HEK293 (cell line): ENCODE results near the gene ATP5ME.

ENCODE experiments used
- HOXD13 ChIP-seq: sonication (generic); formaldehyde crosslinking; IDR thresholded peaks from 2 replicates; pipeline ENCODE4 v1.8.0; 2022; ENCODE audit warnings: missing genetic modification reagents, borderline replicate concordance
- KLF16 ChIP-seq: fragments of 450-650 bp; formaldehyde crosslinking; IDR thresholded peaks from 2 replicates; pipeline ENCODE4 v1.5.1; 2017; ENCODE audit warnings: missing biosample characterization, missing genetic modification characterization
- KLF9 ChIP-seq: fragments of 450-650 bp; formaldehyde crosslinking; IDR thresholded peaks from 2 replicates; pipeline ENCODE4 v1.5.1; 2016; ENCODE audit warnings: missing biosample characterization, missing genetic modification characterization, low read depth
- PRDM1 ChIP-seq: fragments of 450-650 bp; formaldehyde crosslinking; IDR thresholded peaks from 2 replicates; pipeline ENCODE4; 2016; ENCODE audit warnings: missing biosample characterization, missing genetic modification characterization
- PRDM10 ChIP-seq: fragments of 450-650 bp; formaldehyde crosslinking; IDR thresholded peaks from 2 replicates; pipeline ENCODE4 v1.5.1; 2016; ENCODE audit warnings: missing biosample characterization, missing genetic modification characterization
- YY1 ChIP-seq: fragments of 450-650 bp; formaldehyde crosslinking; IDR thresholded peaks from 2 replicates; pipeline ENCODE4 v1.5.1; 2018; ENCODE audit warnings: missing biosample characterization, missing genetic modification characterization
- ZBTB17 ChIP-seq: fragments of 450-650 bp; formaldehyde crosslinking; IDR thresholded peaks from 2 replicates; pipeline ENCODE4 v1.5.1; 2016; ENCODE audit warnings: missing biosample characterization, missing genetic modification characterization
- ZBTB26 ChIP-seq: fragments of 450-650 bp; formaldehyde crosslinking; optimal IDR thresholded peaks from 2 replicates; pipeline ENCODE3; 2016; ENCODE audit warnings: missing biosample characterization, mild to moderate bottlenecking, missing genetic modification characterization
- ZBTB44 ChIP-seq: fragments of 450-650 bp; IDR thresholded peaks from 2 replicates; pipeline ENCODE4 v1.5.1; 2018; ENCODE audit warnings: missing biosample characterization, mild to moderate bottlenecking, missing genetic modification characterization
- ZFP3 ChIP-seq: fragments of 450-650 bp; formaldehyde crosslinking; IDR thresholded peaks from 2 replicates; pipeline ENCODE4 v1.5.1; 2016; ENCODE audit warnings: low read depth, missing biosample characterization, missing genetic modification characterization
- ZFP37 ChIP-seq: fragments of 450-650 bp; formaldehyde crosslinking; IDR thresholded peaks from 2 replicates; pipeline ENCODE4 v1.5.1; 2016; ENCODE audit warnings: missing biosample characterization, missing genetic modification characterization
- ZFP69B ChIP-seq: fragments of 450-650 bp; formaldehyde crosslinking; IDR thresholded peaks from 2 replicates; pipeline ENCODE4 v1.5.1; 2016; ENCODE audit warnings: missing biosample characterization, missing genetic modification characterization
- ZNF184 ChIP-seq: fragments of 450-650 bp; IDR thresholded peaks from 2 replicates; pipeline ENCODE4 v1.5.1; 2018; ENCODE audit warnings: missing biosample characterization, mild to moderate bottlenecking, missing genetic modification characterization
- ZNF2 ChIP-seq: fragments of 450-650 bp; formaldehyde crosslinking; IDR thresholded peaks from 2 replicates; pipeline ENCODE4 v1.5.1; 2016; ENCODE audit warnings: missing biosample characterization, missing genetic modification characterization
- ZNF23 ChIP-seq: fragments of 450-650 bp; formaldehyde crosslinking; IDR thresholded peaks from 2 replicates; pipeline ENCODE4 v1.5.1; 2016; ENCODE audit warnings: missing biosample characterization, missing genetic modification characterization, borderline replicate concordance
- ZNF26 ChIP-seq: fragments of 450-650 bp; formaldehyde crosslinking; IDR thresholded peaks from 2 replicates; pipeline ENCODE4 v1.5.1; 2016; ENCODE audit warnings: missing biosample characterization, missing genetic modification characterization
- ZNF302 ChIP-seq: fragments of 450-650 bp; formaldehyde crosslinking; IDR thresholded peaks from 2 replicates; pipeline ENCODE4 v1.5.1; 2016; ENCODE audit warnings: missing biosample characterization, missing genetic modification characterization, low read depth
- ZNF324 ChIP-seq: fragments of 450-650 bp; formaldehyde crosslinking; IDR thresholded peaks from 2 replicates; pipeline ENCODE4 v1.5.1; 2016; ENCODE audit warnings: missing biosample characterization, missing genetic modification characterization
- ZNF341 ChIP-seq: fragments of 450-650 bp; formaldehyde crosslinking; IDR thresholded peaks from 2 replicates; pipeline ENCODE4; 2016; ENCODE audit warnings: low read depth, missing biosample characterization, missing genetic modification characterization
- ZNF391 ChIP-seq: fragments of 450-650 bp; formaldehyde crosslinking; IDR thresholded peaks from 2 replicates; pipeline ENCODE4 v1.5.1; 2016; ENCODE audit warnings: low read depth, missing biosample characterization, missing genetic modification characterization, borderline replicate concordance
- ZNF394 ChIP-seq: fragments of 450-650 bp; formaldehyde crosslinking; IDR thresholded peaks from 2 replicates; pipeline ENCODE4 v1.5.1; 2016; ENCODE audit warnings: missing biosample characterization, missing genetic modification characterization, mild to moderate bottlenecking, moderate library complexity, borderline replicate concordance
- ZNF404 ChIP-seq: fragments of 450-650 bp; formaldehyde crosslinking; IDR thresholded peaks from 2 replicates; pipeline ENCODE4 v1.5.1; 2017; ENCODE audit warnings: missing biosample characterization, missing genetic modification characterization
- ZNF416 ChIP-seq: fragments of 450-650 bp; formaldehyde crosslinking; IDR thresholded peaks from 2 replicates; pipeline ENCODE4 v1.5.1; 2016; ENCODE audit warnings: missing biosample characterization, missing genetic modification characterization
- ZNF449 ChIP-seq: fragments of 450-650 bp; formaldehyde crosslinking; IDR thresholded peaks from 2 replicates; pipeline ENCODE4 v1.5.1; 2017; ENCODE audit warnings: missing biosample characterization, mild to moderate bottlenecking, missing genetic modification characterization, moderate library complexity
- ZNF561 ChIP-seq: fragments of 450-650 bp; IDR thresholded peaks from 2 replicates; pipeline ENCODE4 v1.5.1; 2018; ENCODE audit warnings: missing biosample characterization, missing genetic modification characterization, borderline replicate concordance
- ZNF600 ChIP-seq: fragments of 450-650 bp; formaldehyde crosslinking; IDR thresholded peaks from 2 replicates; pipeline ENCODE4 v1.5.1; 2016; ENCODE audit warnings: missing biosample characterization, missing genetic modification characterization
- ZNF624 ChIP-seq: fragments of 450-650 bp; formaldehyde crosslinking; IDR thresholded peaks from 2 replicates; pipeline ENCODE4 v1.5.1; 2017; ENCODE audit warnings: missing biosample characterization, missing genetic modification characterization
- ZNF692 ChIP-seq: fragments of 450-650 bp; formaldehyde crosslinking; IDR thresholded peaks from 2 replicates; pipeline ENCODE4 v1.5.1; 2016; ENCODE audit warnings: missing biosample characterization, missing genetic modification characterization
- ZNF701 ChIP-seq: fragments of 450-650 bp; formaldehyde crosslinking; IDR thresholded peaks from 2 replicates; pipeline ENCODE4 v1.5.1; 2016; ENCODE audit warnings: missing biosample characterization, missing genetic modification characterization
- ZSCAN30 ChIP-seq: fragments of 450-650 bp; IDR thresholded peaks from 2 replicates; pipeline ENCODE4 v1.5.1; 2018; ENCODE audit warnings: missing biosample characterization, mild to moderate bottlenecking, missing genetic modification characterization, moderate library complexity

ATP5ME gene

GRCh38 chr4:683982-684622 lies 10.0 kb upstream of the ATP5ME start (continued):
- TF ChIP-seq PRDM10 (tag by site-specific recombination), result no peak
- TF ChIP-seq ZBTB26 (tag by site-specific recombination), result no peak
- TF ChIP-seq ZNF449 (tag by site-specific recombination), result no peak
- TF ChIP-seq ZNF692 (tag by site-specific recombination), result peak; percentile 92
- no peak for TF ChIP-seq PRDM1
- no peak for TF ChIP-seq YY1
- no peak for TF ChIP-seq ZNF416 (tag by site-specific recombination)
- peak; percentile 99 for TF ChIP-seq ZNF561 (tag by site-specific recombination)
- no peak for TF ChIP-seq ZFP3 (tag by site-specific recombination)
- no peak for TF ChIP-seq ZNF404 (tag by site-specific recombination)
- TF ChIP-seq ZBTB44 (tag by site-specific recombination), result no peak
- no peak for TF ChIP-seq ZNF26 (tag by site-specific recombination)
- TF ChIP-seq ZNF701 (tag by site-specific recombination), result no peak
- TF ChIP-seq ZNF184 (tag by site-specific recombination), result no peak
- TF ChIP-seq KLF9, result peak; percentile 67
- peak; percentile 60; the same call in 1 of the 2 replicates for TF ChIP-seq KLF16
- no peak for TF ChIP-seq HOXD13 (CRISPR knock-in tag)
- TF ChIP-seq ZNF302 (tag by site-specific recombination), result no peak
- TF ChIP-seq ZFP69B, result peak; percentile 89
- no peak for TF ChIP-seq ZNF341 (tag by site-specific recombination)
- TF ChIP-seq ZNF624 (tag by site-specific recombination), result no peak
- TF ChIP-seq ZBTB17 (tag by site-specific recombination), result peak; percentile 66
- TF ChIP-seq ZNF23 (tag by site-specific recombination), result no peak
- TF ChIP-seq ZFP37 (tag by site-specific recombination), result no peak
- TF ChIP-seq ZNF600 (tag by site-specific recombination), result peak; percentile 38; the same call in 1 of the 2 replicates
- peak; percentile 53; the same call in 1 of the 2 replicates for TF ChIP-seq ZNF324 (tag by site-specific recombination)
- no peak for TF ChIP-seq ZNF391 (tag by site-specific recombination)
- no peak for TF ChIP-seq ZNF394 (tag by site-specific recombination)
- 0 out of 2 replicates have a peak, but pooled peaks have one; percentile 38 for TF ChIP-seq ZNF2 (tag by site-specific recombination)
- no peak for TF ChIP-seq ZSCAN30
